NCI-H2196 (cell line): ENCODE measurements around the gene CD109.
"Not testable (repeated sequence)": the region's sequence is repeated elsewhere in the genome, so short reads cannot be mapped to it uniquely, and the experiment has no call there.

Experiments used
- DNase-seq: peaks from one replicate; lab custom pipeline; 2025; ENCODE audit not compliant: unreplicated experiment; lab: John Stamatoyannopoulos, UW

Gene CD109

GRCh38 chr6:73784726-73785505 is 88.9 kb downstream of the CD109 start:
- no peak for DNase-seq

GRCh38 chr6:73790574-73790973 is 94.6 kb downstream of the CD109 start:
- DNase-seq = no peak

GRCh38 chr6:73791336-73791735 is 95.3 kb downstream of the CD109 start:
- DNase-seq = no peak

GRCh38 chr6:73792738-73793137 is 96.7 kb downstream of the CD109 start:
- DNase-seq = no peak

GRCh38 chr6:73796881-73797280 is 100.9 kb downstream of the CD109 start:
- DNase-seq = no peak

- DNase-seq = no peak
Measured at GRCh38 chr6:73797861-73798260, 101.9 kb downstream of the CD109 start.

- DNase-seq = no peak
Measured at GRCh38 chr6:73798592-73798991, 102.6 kb downstream of the CD109 start.

- no peak for DNase-seq
Measured at GRCh38 chr6:73800997-73801396, 105.0 kb downstream of the CD109 start.

- no peak for DNase-seq
Measured at GRCh38 chr6:73801652-73802268, 105.8 kb downstream of the CD109 start.

- no peak for DNase-seq
Measured at GRCh38 chr6:73802366-73802765, 106.4 kb downstream of the CD109 start.

GRCh38 chr6:73803562-73804241 is 107.7 kb downstream of the CD109 start:
- DNase-seq = no peak

- DNase-seq = not testable (repeated sequence)
Measured at GRCh38 chr6:73805221-73805620, 109.2 kb downstream of the CD109 start.

- not testable (repeated sequence) for DNase-seq
Measured at GRCh38 chr6:73805982-73806381, 110.0 kb downstream of the CD109 start.

- no peak for DNase-seq
Measured at GRCh38 chr6:73811706-73812105, 115.7 kb downstream of the CD109 start.

GRCh38 chr6:73817253-73817652 is 121.2 kb downstream of the CD109 start:
- DNase-seq = no peak

- DNase-seq = no peak
Measured at GRCh38 chr6:73823046-73823735, 127.2 kb downstream of the CD109 start.

- DNase-seq = no peak
Measured at GRCh38 chr6:73823832-73824231, 127.8 kb downstream of the CD109 start.

- no peak for DNase-seq
Measured at GRCh38 chr6:73826571-73826970, 130.6 kb downstream of the CD109 start.

- DNase-seq = no peak
Measured at GRCh38 chr6:73830119-73830518, 134.1 kb downstream of the CD109 start.

GRCh38 chr6:73832313-73832712 is 136.3 kb downstream of the CD109 start:
- no peak for DNase-seq

- not testable (repeated sequence) for DNase-seq
Measured at GRCh38 chr6:73844696-73845095, 148.7 kb downstream of the CD109 start.
